T-helper 2 cell treated with Interferon-gamma antibody and Interleukin-4, amounts not matched to agents 100 ng/mL and 5 ng/mL, for 36 hours (primary cell): ENCODE results near the gene PKNOX1. TPM values are rescaled to one million over a fixed set of nuclear protein-coding genes. Genes with fewer than 3 reads are reported as not detected.
"Not testable (repeated sequence)": the region's sequence is repeated elsewhere in the genome, so short reads cannot be mapped to it uniquely, and the experiment has no call there.

ENCODE experiments used
- intact Hi-C: fragments of 100-400 bp; cut with micrococcal nuclease; formaldehyde crosslinking; loops from one replicate; pipeline ENCODE4 v1.15.1; 2023
- total RNA-seq: library from RNA; stranded (reverse); gene quantifications from 2 replicates; pipeline ENCODE4 v1.2.3, GENCODE V29; 2022

Gene PKNOX1
- total RNA-seq, 1 donor from 2014 or later, result 32.2 TPM

GRCh38 chr21:43018519-43018918 lies 44.2 kb downstream of the PKNOX1 start:
- intact Hi-C loops, result no loop called here

- intact Hi-C loops, result no loop called here
Observed at GRCh38 chr21:43020177-43020576, 45.8 kb downstream of the PKNOX1 start.

GRCh38 chr21:43020771-43021170 lies 46.4 kb downstream of the PKNOX1 start:
- intact Hi-C loops, result no loop called here

DNA sequence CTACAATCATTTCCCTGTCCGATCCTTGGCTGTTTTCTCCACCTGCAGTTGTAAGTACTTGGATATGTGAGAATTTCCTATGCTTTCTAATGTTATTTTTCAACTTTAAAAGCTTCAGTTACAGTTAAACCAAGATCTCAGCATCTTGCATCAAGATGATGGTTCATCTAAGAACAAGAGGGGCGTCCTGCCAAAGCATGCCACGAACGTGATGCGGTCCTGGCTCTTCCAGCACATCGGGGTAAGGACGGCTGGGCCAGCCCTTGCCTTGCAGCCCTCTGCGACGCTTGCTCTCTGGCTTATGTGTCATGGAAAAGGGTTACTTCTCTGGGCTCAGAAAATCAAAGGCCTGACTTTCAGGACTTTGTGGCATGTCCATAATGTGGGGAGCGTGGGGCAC lies 46.8 kb downstream of the PKNOX1 start:
- intact Hi-C loops, result no loop called here

DNA sequence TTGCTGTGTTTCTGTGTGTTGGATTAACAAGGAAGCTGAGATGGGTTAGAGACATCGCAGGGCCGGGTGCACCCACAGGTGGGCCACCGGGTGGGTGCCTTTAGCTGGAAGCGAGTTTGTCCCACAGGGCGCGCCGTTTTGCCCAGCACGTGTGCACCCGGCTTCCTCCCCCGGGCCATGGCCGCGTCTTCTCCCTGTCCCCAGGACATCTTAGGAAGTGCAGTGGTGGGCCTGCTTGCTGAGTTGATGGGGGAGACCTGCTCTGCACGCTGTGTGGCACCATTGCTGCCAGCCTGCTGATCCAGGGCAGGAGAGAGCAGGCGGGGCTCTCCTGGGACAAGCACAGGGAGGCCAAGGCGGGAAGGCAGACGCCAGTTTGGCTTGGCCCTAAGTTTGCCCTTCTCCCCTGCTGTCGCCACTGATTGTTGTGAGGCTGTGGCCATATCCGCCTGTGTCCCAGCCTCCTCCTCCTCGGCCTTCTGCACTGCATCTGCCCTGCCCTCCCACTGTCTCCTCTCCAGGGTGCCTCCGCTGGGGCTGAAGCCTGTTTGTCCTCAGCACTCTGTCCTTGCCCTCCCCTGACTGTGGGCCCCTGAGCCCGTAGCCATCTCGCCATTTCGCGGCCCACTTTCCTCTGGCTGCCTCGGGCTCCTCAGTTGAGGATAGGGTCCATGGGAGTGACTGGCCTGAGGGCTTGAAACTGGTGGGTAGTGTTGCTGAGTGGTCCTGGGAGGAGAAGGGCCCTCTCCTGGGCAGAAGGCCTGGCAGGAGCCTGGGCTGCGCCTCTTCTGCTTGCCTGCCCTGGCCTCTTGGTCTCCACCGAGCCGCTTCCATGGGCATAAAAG lies 47.6 kb downstream of the PKNOX1 start:
- intact Hi-C loops, result no loop called here

- intact Hi-C loops, result no loop called here
Observed at GRCh38 chr21:43023175-43023574, 48.8 kb downstream of the PKNOX1 start.

DNA sequence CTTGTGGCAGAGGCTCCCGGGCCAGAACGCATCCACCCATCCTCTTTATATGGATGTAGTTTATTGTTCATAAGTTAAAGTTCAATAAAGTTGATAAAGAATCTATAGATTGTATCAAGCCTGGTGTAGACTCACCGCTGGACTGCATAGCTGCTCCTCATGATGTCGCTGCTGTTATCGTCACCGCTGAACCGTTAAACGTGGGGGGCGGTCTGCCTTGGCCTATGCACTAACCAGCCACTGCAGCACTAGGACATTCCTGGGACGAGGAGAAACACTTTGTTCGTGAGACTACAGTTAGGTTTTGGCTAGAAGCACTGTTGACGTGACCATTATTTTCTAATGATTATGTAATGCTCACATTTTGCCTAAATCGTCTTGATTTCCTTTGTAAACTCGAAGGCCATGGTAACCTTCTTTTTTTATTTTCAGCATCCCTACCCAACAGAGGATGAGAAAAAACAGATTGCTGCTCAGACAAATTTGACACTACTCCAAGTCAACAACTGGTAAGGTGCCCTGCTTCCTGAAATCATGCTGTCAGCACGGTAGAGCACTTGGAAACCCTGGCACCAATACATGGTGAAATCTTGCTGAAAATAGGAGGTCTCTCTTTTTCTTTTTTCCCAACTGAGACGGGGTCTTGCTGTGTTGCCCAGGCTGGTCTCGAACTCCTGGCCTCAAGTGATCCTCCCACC lies 50.2 kb downstream of the PKNOX1 start:
- intact Hi-C loops, result no loop called here

- intact Hi-C loops, result no loop called here
Observed at GRCh38 chr21:43025636-43026180, 51.3 kb downstream of the PKNOX1 start.

DNA sequence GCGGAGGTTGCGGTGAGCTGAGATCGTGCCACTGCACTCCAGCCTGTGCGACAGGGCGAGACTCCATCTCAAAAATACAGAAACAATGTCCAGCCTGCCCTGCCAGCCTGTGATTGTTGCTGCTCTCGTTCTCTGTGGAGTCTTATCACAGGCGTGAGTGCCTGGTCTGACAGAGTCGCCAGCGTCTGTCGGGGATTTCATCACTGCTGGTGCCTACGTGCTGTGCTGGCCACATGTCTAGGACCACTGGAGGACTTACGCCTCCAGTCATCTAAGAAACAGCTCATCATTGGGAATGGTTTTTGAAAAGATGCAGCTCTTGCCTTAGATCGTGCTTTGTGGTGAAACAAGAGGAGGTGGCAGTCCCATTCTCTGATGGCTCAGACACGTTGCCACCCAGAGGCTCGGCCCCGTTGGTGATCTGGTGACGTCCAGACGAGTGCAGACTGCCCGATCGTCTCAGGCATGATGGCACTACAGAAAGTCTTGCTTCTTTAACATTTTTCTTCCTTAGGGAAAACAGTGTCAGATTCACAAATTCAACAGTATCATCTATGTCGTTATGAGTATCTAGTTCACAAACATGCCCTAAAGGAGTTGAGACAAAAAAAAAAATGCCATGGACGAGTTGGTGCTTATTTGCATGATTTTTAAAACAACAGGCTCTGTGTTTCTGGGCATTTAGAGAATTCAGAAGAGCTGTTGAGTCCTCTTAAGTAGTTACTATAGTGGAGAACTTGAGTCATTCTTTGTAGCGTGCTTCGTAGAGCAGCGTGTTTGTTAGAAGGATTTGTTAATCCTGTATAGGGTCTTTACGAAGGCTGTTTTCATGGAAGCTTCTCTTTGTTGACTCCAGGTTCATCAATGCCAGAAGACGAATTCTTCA lies 53.7 kb downstream of the PKNOX1 start:
- intact Hi-C loops, result no loop called here

DNA sequence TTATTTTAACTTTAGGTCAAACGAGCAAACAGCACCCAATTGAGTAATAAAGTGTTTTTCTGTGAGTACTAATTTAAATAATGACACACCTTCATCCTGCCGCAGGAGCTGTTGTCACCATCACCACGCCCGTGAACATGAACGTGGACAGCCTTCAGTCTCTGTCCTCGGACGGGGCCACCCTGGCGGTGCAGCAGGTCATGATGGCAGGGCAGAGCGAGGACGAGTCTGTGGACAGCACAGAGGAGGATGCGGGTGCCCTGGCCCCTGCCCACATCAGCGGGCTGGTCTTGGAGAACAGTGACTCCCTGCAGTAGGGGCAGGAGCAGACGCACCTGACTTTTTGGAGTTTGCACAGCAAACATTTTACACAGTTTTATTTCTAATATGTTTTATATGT lies 55.4 kb downstream of the PKNOX1 start:
- intact Hi-C loops, result no loop called here

GRCh38 chr21:43031121-43031619 lies 56.8 kb downstream of the PKNOX1 start:
- intact Hi-C loops, result no loop called here

- intact Hi-C loops, result no loop called here
Observed at GRCh38 chr21:43034101-43034500, 59.7 kb downstream of the PKNOX1 start.

GRCh38 chr21:43034826-43035225 lies 60.5 kb downstream of the PKNOX1 start:
- intact Hi-C loops, result no loop called here

- intact Hi-C loops, result not testable (repeated sequence)
Observed at GRCh38 chr21:43036889-43037288, 62.5 kb downstream of the PKNOX1 start.

DNA sequence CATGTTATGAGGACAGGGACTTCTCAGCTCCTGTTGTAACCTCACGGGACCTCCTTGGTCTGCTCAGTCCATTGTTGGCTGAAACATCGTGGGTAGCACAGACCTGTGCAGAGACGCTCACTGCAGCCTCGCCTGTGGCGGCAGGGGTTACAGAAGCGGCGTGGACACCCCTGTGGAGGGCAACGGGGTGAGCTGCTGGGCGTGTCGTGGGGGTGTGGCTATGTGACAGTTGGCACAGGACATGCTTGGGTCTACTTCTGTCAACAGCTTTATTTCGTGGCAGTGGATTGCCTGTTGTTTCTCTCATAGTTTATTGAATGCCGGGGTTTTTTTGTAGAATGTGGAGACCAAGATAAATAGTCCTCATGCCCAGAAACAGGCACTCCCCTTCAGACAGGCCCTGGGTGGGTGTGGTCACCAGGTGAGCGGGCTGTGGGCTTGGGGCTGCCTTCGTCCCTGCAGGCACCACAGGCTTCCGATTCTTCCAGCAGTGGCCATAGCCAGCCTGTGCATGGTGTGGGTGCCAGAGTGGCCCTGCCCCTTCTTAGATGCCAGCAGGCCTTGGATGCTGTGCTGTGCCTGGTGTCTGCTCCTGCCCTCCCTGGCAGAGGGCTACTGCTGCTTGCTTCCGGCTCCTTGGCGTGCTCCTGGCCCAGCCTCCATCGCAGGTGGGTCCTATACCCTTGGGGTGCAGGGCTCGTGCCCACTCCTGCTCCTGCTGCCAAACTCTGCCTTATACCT lies 63.7 kb downstream of the PKNOX1 start:
- intact Hi-C loops, result not testable (repeated sequence)

DNA sequence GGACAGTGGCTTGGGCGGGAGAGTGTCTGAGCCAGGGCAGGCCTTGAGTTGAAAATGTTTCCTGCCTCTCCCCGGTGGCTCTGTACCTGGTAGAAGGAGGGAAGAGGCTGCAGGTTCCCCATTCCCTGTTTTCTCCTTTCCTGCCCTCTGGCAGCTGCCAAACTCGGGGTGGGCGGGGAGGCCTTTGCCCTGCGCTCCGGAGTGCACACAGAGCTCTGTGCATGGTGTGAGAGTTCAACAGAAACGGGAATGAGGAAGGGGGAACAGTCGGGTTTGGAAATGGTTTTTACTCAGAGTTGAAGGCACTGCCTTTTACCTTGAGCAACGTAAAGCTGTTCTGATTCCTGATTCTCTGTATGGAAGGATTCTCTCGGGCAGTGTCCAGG lies 64.3 kb downstream of the PKNOX1 start:
- intact Hi-C loops, result not testable (repeated sequence)

GRCh38 chr21:43042169-43042568 lies 67.8 kb downstream of the PKNOX1 start:
- intact Hi-C loops, result not testable (repeated sequence)

DNA sequence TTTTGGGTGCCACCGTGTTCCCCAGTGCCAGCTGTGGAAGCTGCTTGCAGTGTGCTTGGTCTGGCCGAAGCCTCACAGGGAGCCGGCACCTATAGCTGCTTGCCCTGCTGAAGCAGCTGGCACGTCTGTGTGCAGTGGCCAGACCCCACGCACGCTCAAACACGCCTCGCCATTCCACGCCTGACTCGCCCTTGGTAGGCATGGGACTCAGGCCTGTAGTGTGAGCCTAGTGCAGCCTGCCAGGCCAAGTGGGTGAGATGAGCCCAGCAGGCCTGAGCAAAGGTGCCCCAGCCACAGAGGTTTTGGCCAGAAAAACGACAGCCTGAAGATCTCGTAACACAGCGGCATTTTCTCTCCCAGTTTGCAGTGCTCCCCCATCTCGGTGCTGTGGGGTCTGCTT lies 68.9 kb downstream of the PKNOX1 start:
- intact Hi-C loops, result not testable (repeated sequence)

DNA sequence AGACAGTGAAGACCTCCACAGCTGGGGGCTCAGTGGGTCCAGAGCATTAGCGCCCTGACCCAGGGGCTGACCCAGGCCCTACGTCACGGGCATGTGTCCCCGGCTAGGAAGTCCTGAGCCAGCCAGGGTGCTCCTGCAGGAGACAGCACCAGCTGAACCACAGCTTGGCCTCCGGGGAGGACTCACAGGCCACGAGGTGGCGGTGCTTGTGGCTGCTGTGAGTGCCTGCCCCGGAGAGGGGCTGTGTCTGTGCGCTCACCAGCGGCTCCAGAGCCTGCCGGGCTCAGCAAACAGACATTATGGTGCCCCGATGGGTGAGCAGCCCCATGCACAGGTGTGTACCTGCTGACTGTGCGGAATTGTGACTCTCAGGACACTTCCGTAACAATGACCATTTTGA lies 70.2 kb downstream of the PKNOX1 start:
- intact Hi-C loops, result not testable (repeated sequence)

DNA sequence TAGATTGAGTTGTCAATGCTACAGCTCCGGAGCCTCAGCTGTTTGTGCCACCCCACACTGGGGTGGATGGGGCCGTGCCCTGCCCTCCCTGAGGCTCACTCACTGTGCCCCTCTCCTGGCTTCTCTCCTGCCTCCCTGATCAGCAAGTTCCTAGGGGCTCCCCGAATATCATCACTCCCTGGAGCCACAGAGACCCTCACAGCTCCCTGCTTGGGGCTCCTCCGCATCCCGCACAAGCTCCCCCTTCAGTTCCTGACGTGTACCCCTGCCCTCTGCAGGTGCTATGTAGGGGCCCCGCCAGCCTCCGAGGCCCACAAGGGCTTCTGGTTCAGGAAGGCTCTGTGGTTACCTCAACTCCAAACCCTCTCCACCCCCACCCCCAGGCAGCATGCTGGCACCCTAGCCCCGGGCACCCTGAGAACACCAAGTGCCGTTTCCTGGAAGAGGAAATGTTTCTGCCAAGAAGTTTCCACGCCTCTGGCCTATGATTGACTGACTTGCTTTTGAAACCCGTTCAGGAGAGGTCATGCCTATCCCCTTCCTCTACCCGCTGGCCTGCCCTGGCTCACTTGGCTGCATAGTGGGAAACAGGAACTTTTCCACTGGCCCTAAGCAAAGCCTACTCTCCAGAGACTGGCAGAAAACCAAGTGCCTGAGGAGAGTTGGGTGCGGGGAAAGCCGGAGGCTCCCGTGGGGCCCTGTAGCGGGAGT lies 71.0 kb downstream of the PKNOX1 start:
- intact Hi-C loops, result not testable (repeated sequence)
